Medulla oblongata (tissue), 1 donor: ENCODE measurements around the gene KLHL24.
"Not testable (repeated sequence)": the region's sequence is repeated elsewhere in the genome, so short reads cannot be mapped to it uniquely, and the experiment has no call there.

Experiments used
- DNase-seq: peaks from one replicate; pipeline ENCODE4 v3.0.0-alpha.2; 2015; ENCODE audit errors: extremely low spot score

KLHL24 gene

GRCh38 chr3:183635431-183636220 is at the start of gene KLHL24:
TSS of gene KLHL24 (plus strand) at chr3:183635623. CDS start at chr3:183650357, 14,734 bp downstream.
- DNase-seq = peak; percentile 99

- DNase-seq = no peak
Observed at GRCh38 chr3:183586477-183586876, 48.9 kb upstream of the KLHL24 start.

GRCh38 chr3:183587336-183587735 is 48.1 kb upstream of the KLHL24 start:
- peak; percentile 74 for DNase-seq

- DNase-seq = no peak
Observed at GRCh38 chr3:183590442-183590841, 45.0 kb upstream of the KLHL24 start.

GRCh38 chr3:183591881-183592521 is 43.4 kb upstream of the KLHL24 start:
- no peak for DNase-seq

GRCh38 chr3:183592821-183593220 is 42.6 kb upstream of the KLHL24 start:
- DNase-seq = no peak

- no peak for DNase-seq
Observed at GRCh38 chr3:183594636-183595035, 40.8 kb upstream of the KLHL24 start.

- DNase-seq = no peak
Observed at GRCh38 chr3:183597959-183598358, 37.5 kb upstream of the KLHL24 start.

- not testable (repeated sequence) for DNase-seq
Observed at GRCh38 chr3:183611326-183611725, 24.1 kb upstream of the KLHL24 start.

- peak; percentile 19 for DNase-seq
Observed at GRCh38 chr3:183613366-183614285, 21.8 kb upstream of the KLHL24 start.

GRCh38 chr3:183618542-183618941 is 16.9 kb upstream of the KLHL24 start:
- DNase-seq = no peak

- DNase-seq = no peak
Observed at GRCh38 chr3:183619010-183619409, 16.4 kb upstream of the KLHL24 start.

- DNase-seq = no peak
Observed at GRCh38 chr3:183619624-183620251, 15.7 kb upstream of the KLHL24 start.

- DNase-seq = no peak
Observed at GRCh38 chr3:183620252-183620628, 15.2 kb upstream of the KLHL24 start.

GRCh38 chr3:183622473-183622872 is 12.9 kb upstream of the KLHL24 start:
- DNase-seq = not testable (repeated sequence)

- DNase-seq = no peak
Observed at GRCh38 chr3:183626877-183627594, 8.4 kb upstream of the KLHL24 start.

- DNase-seq = no peak
Observed at GRCh38 chr3:183629546-183630301, 5.7 kb upstream of the KLHL24 start.

GRCh38 chr3:183631715-183632114 is 3.7 kb upstream of the KLHL24 start:
- DNase-seq = no peak

- DNase-seq = not testable (repeated sequence)
Observed at GRCh38 chr3:183632725-183633124, 2.7 kb upstream of the KLHL24 start.

- DNase-seq = no peak
Observed at GRCh38 chr3:183634707-183635106, 716 bp upstream of the KLHL24 start.
